Astrocyte (in vitro differentiated cells and primary cell): ENCODE data around the gene COBL. TPM values are rescaled to one million over a fixed set of nuclear protein-coding genes. Genes with fewer than 3 reads are reported as not detected.

Experiments used
- DNase-seq: peaks from one replicate; pipeline ENCODE4 v3.0.0-alpha.2; 2010; ENCODE audit warnings: low read depth
- FAIRE-seq: peaks from 2 replicates; lab custom pipeline; 2011; peaks lifted over from hg19 to GRCh38; lab: Jason Lieb, UNC
- H2AFZ ChIP-seq: 2 replicates; pipeline ENCODE4 v1.6.0; 2012; ENCODE audit warnings: low read depth, low read length, inconsistent platforms
- H3K27ac ChIP-seq: 2 replicates; pipeline ENCODE4 v1.5.1; 2011; ENCODE audit warnings: low read depth, low read length, inconsistent platforms
- H3K27me3 ChIP-seq: 2 replicates; pipeline ENCODE4 v1.6.0; 2011; ENCODE audit warnings: low read length, inconsistent platforms; ENCODE audit not compliant: insufficient read depth
- H3K36me3 ChIP-seq: 2 replicates; pipeline ENCODE4 v1.5.1; 2011; ENCODE audit warnings: low read length, inconsistent platforms; ENCODE audit not compliant: insufficient read depth
- H3K4me1 ChIP-seq: 2 replicates; pipeline ENCODE4 v1.5.1; 2011; ENCODE audit warnings: low read length, inconsistent platforms; ENCODE audit not compliant: insufficient read depth
- H3K4me2 ChIP-seq: 2 replicates; pipeline ENCODE4 v1.6.0; 2012; ENCODE audit warnings: low read length, inconsistent platforms
- H3K4me3 ChIP-seq: 2 replicates; pipeline ENCODE4 v1.5.1; 2011; ENCODE audit warnings: low read depth, mild to moderate bottlenecking, low read length, inconsistent platforms; ENCODE audit not compliant: insufficient read depth
- H3K79me2 ChIP-seq: 2 replicates; pipeline ENCODE4 v1.6.0; 2012; ENCODE audit warnings: mild to moderate bottlenecking, low read length, inconsistent platforms; ENCODE audit not compliant: insufficient read depth
- H3K9ac ChIP-seq: 2 replicates; pipeline ENCODE4 v1.6.0; 2012; ENCODE audit warnings: mild to moderate bottlenecking, low read length, inconsistent platforms
- H3K9me3 ChIP-seq: 2 replicates; pipeline ENCODE4 v1.5.1; 2012; ENCODE audit warnings: low read depth, mild to moderate bottlenecking, low read length, inconsistent platforms; ENCODE audit not compliant: insufficient read depth
- H4K20me1 ChIP-seq: 2 replicates; pipeline ENCODE4 v1.6.0; 2012; ENCODE audit warnings: low read length, inconsistent platforms; ENCODE audit not compliant: insufficient read depth
- H3K27ac Mint-ChIP-seq: one replicate; pipeline ENCODE4 v1.8.0; 2021; ENCODE audit warnings: mild to moderate bottlenecking, mixed read lengths; ENCODE audit not compliant: unreplicated experiment
- H3K27me3 Mint-ChIP-seq: one replicate; pipeline ENCODE4 v1.8.0; 2021; ENCODE audit warnings: low read depth, mixed read lengths; ENCODE audit not compliant: unreplicated experiment
- H3K36me3 Mint-ChIP-seq: one replicate; pipeline ENCODE4 v1.8.0; 2021; ENCODE audit warnings: low read depth, mixed read lengths; ENCODE audit not compliant: unreplicated experiment
- H3K4me1 Mint-ChIP-seq: one replicate; pipeline ENCODE4 v1.8.0; 2021; ENCODE audit warnings: low read depth, mixed read lengths; ENCODE audit not compliant: unreplicated experiment
- H3K4me3 Mint-ChIP-seq: one replicate; pipeline ENCODE4 v1.8.0; 2021; ENCODE audit warnings: mild to moderate bottlenecking, moderate library complexity, mixed read lengths; ENCODE audit not compliant: unreplicated experiment
- H3K9me3 Mint-ChIP-seq: one replicate; pipeline ENCODE4 v1.8.0; 2021; ENCODE audit warnings: mild to moderate bottlenecking, mixed read lengths; ENCODE audit not compliant: unreplicated experiment
- CTCF ChIP-seq: IDR thresholded peaks from 2 replicates; pipeline ENCODE4 v1.5.1; 2011; ENCODE audit warnings: low read depth, mild to moderate bottlenecking, inconsistent platforms, low read length, moderate library complexity; ENCODE audit not compliant: insufficient read depth
- EZH2 ChIP-seq: IDR thresholded peaks from 2 replicates; pipeline ENCODE4 v1.6.1; 2012; ENCODE audit warnings: mild to moderate bottlenecking, low read length, inconsistent platforms; ENCODE audit not compliant: insufficient read depth
- total RNA-seq: library from RNA; stranded (reverse); gene quantifications from 2 replicates; pipeline ENCODE4 v1.2.1, GENCODE V29; 2021

COBL gene
- total RNA-seq, 1 donor from 2014 or later, result 6.4 TPM

- no peaks in the 10 kb centered on the region for H3K36me3 Mint-ChIP-seq
- no peaks in the 10 kb centered on the region for H4K20me1 ChIP-seq
- no peak overlapping the region for H3K27ac ChIP-seq
- no peak overlapping the region for H3K27ac Mint-ChIP-seq
- peaks cover 6% of the 10 kb centered on the region for H3K4me1 Mint-ChIP-seq
- H3K27me3 Mint-ChIP-seq, result peaks cover 8% of the 10 kb centered on the region
- peaks cover 3% of the 10 kb centered on the region for H3K27me3 ChIP-seq
- H3K79me2 ChIP-seq, result no peaks in the 10 kb centered on the region
- no peak overlapping the region for H3K4me3 ChIP-seq
- H3K4me3 Mint-ChIP-seq, result no peak overlapping the region
- H3K4me1 ChIP-seq, result peaks cover 5% of the 10 kb centered on the region
- no peaks in the 10 kb centered on the region for H3K9me3 ChIP-seq
- no peak overlapping the region for H3K4me2 ChIP-seq
- no peak for TF ChIP-seq EZH2
- TF ChIP-seq CTCF, result no peak
- FAIRE-seq (no peak), DNase-seq (no peak)
- no peak overlapping the region for H2AFZ ChIP-seq
- H3K9ac ChIP-seq, result no peak overlapping the region
- H3K9me3 Mint-ChIP-seq, result no peaks in the 10 kb centered on the region
- H3K36me3 ChIP-seq, result no peaks in the 10 kb centered on the region
Measured at GRCh38 chr7:51103718-51104117, 212.9 kb downstream of the COBL start.

- H3K36me3 ChIP-seq, result no peaks in the 10 kb centered on the region
- DNase-seq, result peak; percentile 12
- peaks cover 3% of the 10 kb centered on the region for H3K27me3 ChIP-seq
- Mint-ChIP-seq H3K27ac (peak overlapping the region; percentile 47), H3K4me3 (no peak overlapping the region), H3K27me3 (peaks cover under 1% of the 10 kb centered on the region), H3K4me1 (peaks cover 6% of the 10 kb centered on the region), H3K9me3 (peaks cover 2% of the 10 kb centered on the region), H3K36me3 (no peaks in the 10 kb centered on the region)
- no peaks in the 10 kb centered on the region for H4K20me1 ChIP-seq
- H3K27ac ChIP-seq, result no peak overlapping the region
- H3K4me3 ChIP-seq, result no peak overlapping the region
- peaks cover 5% of the 10 kb centered on the region for H3K4me1 ChIP-seq
- no peaks in the 10 kb centered on the region for H3K9me3 ChIP-seq
- H3K4me2 ChIP-seq, result no peak overlapping the region
- TF ChIP-seq CTCF (no peak), EZH2 (no peak)
- H3K79me2 ChIP-seq, result no peaks in the 10 kb centered on the region
- peak; percentile 32 for FAIRE-seq
- no peak overlapping the region for H2AFZ ChIP-seq
- H3K9ac ChIP-seq, result no peak overlapping the region
Measured at GRCh38 chr7:51102828-51103227, 213.8 kb downstream of the COBL start.

GRCh38 chr7:51101111-51101757 is 215.4 kb downstream of the COBL start:
- no peak overlapping the region for H3K27ac ChIP-seq
- Mint-ChIP-seq H3K4me3 (no peak overlapping the region), H3K36me3 (no peaks in the 10 kb centered on the region), H3K27me3 (no peaks in the 10 kb centered on the region), H3K9me3 (peaks cover 2% of the 10 kb centered on the region), H3K27ac (no peak overlapping the region), H3K4me1 (peaks cover 6% of the 10 kb centered on the region)
- H3K27me3 ChIP-seq, result peaks cover 3% of the 10 kb centered on the region
- H4K20me1 ChIP-seq, result no peaks in the 10 kb centered on the region
- DNase-seq (no peak), FAIRE-seq (no peak)
- no peaks in the 10 kb centered on the region for H3K9me3 ChIP-seq
- no peak overlapping the region for H2AFZ ChIP-seq
- H3K9ac ChIP-seq, result no peak overlapping the region
- H3K4me2 ChIP-seq, result no peak overlapping the region
- H3K4me1 ChIP-seq, result peaks cover 5% of the 10 kb centered on the region
- no peaks in the 10 kb centered on the region for H3K36me3 ChIP-seq
- TF ChIP-seq EZH2, result no peak
- TF ChIP-seq CTCF, result no peak
- H3K79me2 ChIP-seq, result no peaks in the 10 kb centered on the region
- H3K4me3 ChIP-seq, result no peak overlapping the region
